Liver (tissue), 9 donors: ENCODE measurements around the gene NDUFV3. TPM values are rescaled to one million over a fixed set of nuclear protein-coding genes. Genes with fewer than 3 reads are reported as not detected.
"Not testable (repeated sequence)": the region's sequence is repeated elsewhere in the genome, so short reads cannot be mapped to it uniquely, and the experiment has no call there.

Experiments
- DNase-seq: peaks from one replicate; pipeline ENCODE4 v3.0.0-alpha.2; 2017; ENCODE audit warnings: low spot score
- H3K27ac ChIP-seq, 2 donors: one replicate each; pipeline ENCODE4 v1.7.0; 2013; ENCODE audit warnings: inconsistent platforms in 2 of 2, low read length in 2 of 2, control low read depth in 1 of 2, low read depth in 1 of 2, mild to moderate bottlenecking in 1 of 2
- H3K27me3 ChIP-seq, 4 donors: one replicate each; pipeline versions ENCODE4 v1.6.1 to v1.7.0; 2013; ENCODE audit warnings: low read length in 3 of 4, inconsistent platforms in 1 of 4, mild to moderate bottlenecking in 1 of 4, moderate library complexity in 1 of 4; ENCODE audit not compliant: control insufficient read depth in 4 of 4, insufficient read depth in 4 of 4
- H3K36me3 ChIP-seq, 4 donors: one replicate each; pipeline versions ENCODE4 v1.6.1 to v1.7.0; 2013; ENCODE audit warnings: low read length in 3 of 4, mild to moderate bottlenecking in 3 of 4, low read depth in 1 of 4, moderate library complexity in 1 of 4; ENCODE audit not compliant: control insufficient read depth in 4 of 4, insufficient read depth in 3 of 4
- H3K4me1 ChIP-seq, 4 donors: one replicate each; pipeline versions ENCODE4 v1.6.1 to v1.7.0; 2013; ENCODE audit warnings: low read length in 3 of 4, mild to moderate bottlenecking in 3 of 4, moderate library complexity in 1 of 4; ENCODE audit not compliant: control insufficient read depth in 4 of 4, insufficient read depth in 4 of 4
- H3K4me3 ChIP-seq, 3 donors: one replicate each; pipeline versions ENCODE4 v1.6.1 to v1.7.0; 2013; ENCODE audit warnings: low read length in 3 of 3, control low read depth in 1 of 3, low read depth in 1 of 3, mild to moderate bottlenecking in 1 of 3
- H3K9ac ChIP-seq, 2 donors: one replicate each; pipeline ENCODE4 v1.7.0; 2013; ENCODE audit warnings: low read length in 2 of 2, mild to moderate bottlenecking in 2 of 2, moderate library complexity in 2 of 2, control low read depth in 1 of 2, low read depth in 1 of 2
- H3K9me3 ChIP-seq, 4 donors: one replicate each; pipeline versions ENCODE4 v1.6.1 to v1.7.0; 2013; ENCODE audit warnings: low read length in 3 of 4; ENCODE audit not compliant: control insufficient read depth in 4 of 4
- ATF3 ChIP-seq: IDR thresholded peaks from 2 replicates; pipeline ENCODE4 v1.6.1; 2016; ENCODE audit warnings: antibody characterized with exemption
- CTCF ChIP-seq: fragments of 150-350 bp; IDR thresholded peaks from 2 replicates; pipeline ENCODE4 v1.5.1; 2017; ENCODE audit warnings: improper control_type of control experiment, low read depth, low read length; ENCODE audit not compliant: missing input control
- EGR1 ChIP-seq, 2 donors: IDR thresholded peaks; 2 replicates each; pipeline ENCODE4 v1.6.1; 2016 to 2018; ENCODE audit warnings: antibody characterized with exemption in 2 of 2, low read depth in 2 of 2
- FOXA1 ChIP-seq: IDR thresholded peaks from 2 replicates; pipeline ENCODE4 v1.6.1; 2016; ENCODE audit warnings: antibody characterized with exemption
- FOXA2 ChIP-seq: IDR thresholded peaks from 2 replicates; pipeline ENCODE4 v1.6.1; 2016; ENCODE audit warnings: antibody characterized with exemption
- GABPA ChIP-seq, 2 donors: IDR thresholded peaks in 1 of 2; conservative IDR thresholded peaks in 1 of 2; 2 replicates each; pipeline ENCODE4 v1.6.1; 2016; ENCODE audit warnings: antibody characterized with exemption in 2 of 2, mild to moderate bottlenecking in 1 of 2, moderate library complexity in 1 of 2
- HNF4A ChIP-seq, 2 donors: conservative IDR thresholded peaks; 2 replicates each; pipeline ENCODE4 v1.6.1; 2016; ENCODE audit warnings: antibody characterized with exemption in 2 of 2, mild to moderate bottlenecking in 2 of 2
- HNF4G ChIP-seq: IDR thresholded peaks from 2 replicates; pipeline ENCODE4 v1.6.1; 2016; ENCODE audit warnings: antibody characterized with exemption
- JUND ChIP-seq, 2 donors: IDR thresholded peaks; 2 replicates each; pipeline ENCODE4 v1.6.1; 2016; ENCODE audit warnings: antibody characterized with exemption in 2 of 2
- MAX ChIP-seq: IDR thresholded peaks from 2 replicates; pipeline ENCODE4 v1.6.1; 2016; ENCODE audit warnings: antibody characterized with exemption
- NR2F2 ChIP-seq: IDR thresholded peaks from 2 replicates; pipeline ENCODE4 v1.6.1; 2016; ENCODE audit warnings: antibody characterized with exemption
- RAD21 ChIP-seq, 2 donors: IDR thresholded peaks; 2 replicates each; pipeline ENCODE4 v1.6.1; 2016; ENCODE audit warnings: antibody characterized with exemption in 2 of 2, mild to moderate bottlenecking in 2 of 2
- REST ChIP-seq: IDR thresholded peaks from 2 replicates; pipeline ENCODE4 v1.6.1; 2016; ENCODE audit warnings: antibody characterized with exemption, mild to moderate bottlenecking
- RXRA ChIP-seq, 2 donors: IDR thresholded peaks; 2 replicates each; pipeline ENCODE4 v1.6.1; 2017 to 2018; ENCODE audit warnings: antibody characterized with exemption in 2 of 2, mild to moderate bottlenecking in 1 of 2
- SP1 ChIP-seq: IDR thresholded peaks from 2 replicates; pipeline ENCODE4 v1.6.1; 2018; ENCODE audit warnings: antibody characterized with exemption, mild to moderate bottlenecking
- TAF1 ChIP-seq: conservative IDR thresholded peaks from 2 replicates; pipeline ENCODE4 v1.6.1; 2016; ENCODE audit warnings: antibody characterized with exemption, mild to moderate bottlenecking
- YY1 ChIP-seq: IDR thresholded peaks from 2 replicates; pipeline ENCODE4 v1.6.1; 2016; ENCODE audit warnings: antibody characterized with exemption, mild to moderate bottlenecking
- ZBTB33 ChIP-seq: IDR thresholded peaks from 2 replicates; pipeline ENCODE4 v1.6.1; 2016; ENCODE audit warnings: antibody characterized with exemption
- WGBS: extraction: QIAGEN DNeasy Blood & Tissue Kit; methylation state at CpG from one replicate; pipeline ENCODE4 v1.1.7; 2013; 5-methylcytosine and 5-hydroxymethylcytosine counted together
- polyA plus RNA-seq, 2 donors: library from polyadenylated mRNA; stranded (reverse) in 1 of 2; unstranded in 1 of 2; fragments of 200-250 nt in 1 of 2; fragments of >200 nt in 1 of 2; fragmentation: Nextera tagmentation in 1 of 2; extraction: Ambion mirVana in 1 of 2; gene quantifications; one replicate each; pipeline versions ENCODE4 v1.2.1 to v1.2.3, GENCODE V29; 2013 to 2015
- total RNA-seq, 2 donors: library from RNA; depleted of rRNA; stranded (reverse); fragments of >200 nt; gene quantifications; one replicate each; pipeline ENCODE4 v1.2.3, GENCODE V29; 2014
- donor health status: healthy.
- donor health status: healthy.
- donor health status: healthy.
- donor health status: healthy.
- donor health status: healthy.

Gene NDUFV3
- total and polyA plus RNA-seq, 4 donors = 15.8 to 31.3 (median 21.9) TPM

GRCh38 chr21:42873096-42873495, 20.0 kb upstream of the NDUFV3 start:
- Histone ChIP-seq H3K9me3 (no peaks in the 10 kb centered on the region), H3K4me1 (peaks cover 1 to 4% (median 3%) of the 10 kb centered on the region in 4 donors), H3K36me3 (peaks cover 10 to 44% (median 30%) of the 10 kb centered on the region in 4 donors), H3K27ac (no peak overlapping the region), H3K9ac (no peak overlapping the region), H3K27me3 (no peaks in the 10 kb centered on the region), H3K4me3 (no peak overlapping the region)
- TF ChIP-seq TAF1 (no peak), MAX (no peak), ATF3 (no peak), EGR1 (IDR thresholded peaks at IDR 0.05; ENCODE audit: low read depth in 2 of 2) (no peak), SP1 (no peak), FOXA2 (no peak), ZBTB33 (no peak), HNF4A (conservative IDR thresholded peaks at IDR 0.05) (no peak), HNF4G (no peak), REST (no peak), JUND (IDR thresholded peaks at IDR 0.05) (no peak), YY1 (no peak), NR2F2 (no peak), GABPA (IDR thresholded peaks at IDR 0.05 in 1 of 2, conservative IDR thresholded peaks at IDR 0.05 in 1 of 2) (no peak), RXRA (IDR thresholded peaks at IDR 0.05) (no peak), FOXA1 (no peak), CTCF (no peak), RAD21 (IDR thresholded peaks at IDR 0.05) (no peak)
- 95% methylated on average over 7 of the region's 7 CpGs for WGBS
- no peak for DNase-seq

- H3K27ac ChIP-seq, H3K4me3 ChIP-seq, H3K9ac ChIP-seq, DNase-seq, H3K27me3 ChIP-seq, H3K9me3 ChIP-seq: not testable (repeated sequence)
- 98% methylated on average over 10 of the region's 10 CpGs for WGBS
- H3K36me3 ChIP-seq = peaks cover 7 to 26% (median 22%) of the 10 kb centered on the region in 4 donors
- peaks cover 1 to 17% (median 14%) of the 10 kb centered on the region in 4 donors for H3K4me1 ChIP-seq
Measured at GRCh38 chr21:42875811-42876210, 17.3 kb upstream of the NDUFV3 start.
